SJCRH30 (cell line): ENCODE measurements around the gene C19orf73. TPM values are rescaled to one million over a fixed set of nuclear protein-coding genes. Genes with fewer than 3 reads are reported as not detected.

Experiments used
- DNase-seq, 2 experiments: peaks; one replicate each; pipeline ENCODE4 v3.0.0-alpha.2; 2015 to 2020
- H3K27ac ChIP-seq: fragments of 250-450 bp; sonication (Bioruptor Pico); 2 replicates; pipeline ENCODE4 v1.5.1; 2020; ENCODE audit warnings: mild to moderate bottlenecking, moderate library complexity
- H3K27me3 ChIP-seq: fragments of 250-450 bp; sonication (Bioruptor Pico); 2 replicates; pipeline ENCODE4 v1.5.1; 2020; ENCODE audit warnings: mild to moderate bottlenecking, moderate library complexity
- H3K36me3 ChIP-seq: fragments of 250-450 bp; sonication (Bioruptor Pico); 2 replicates; pipeline ENCODE4 v1.5.1; 2020; ENCODE audit warnings: mild to moderate bottlenecking, moderate library complexity
- H3K4me1 ChIP-seq: fragments of 250-450 bp; sonication (Bioruptor Pico); 2 replicates; pipeline ENCODE4 v1.5.1; 2020; ENCODE audit warnings: mild to moderate bottlenecking, moderate library complexity
- H3K4me3 ChIP-seq: fragments of 250-450 bp; sonication (Bioruptor Pico); 2 replicates; pipeline ENCODE4 v1.5.1; 2020; ENCODE audit warnings: mild to moderate bottlenecking, moderate library complexity
- H3K9me3 ChIP-seq: fragments of 250-450 bp; sonication (Bioruptor Pico); replicated peaks from 2 replicates; pipeline ENCODE4 v1.5.1; 2020; ENCODE audit warnings: mild to moderate bottlenecking, moderate library complexity
- total RNA-seq: library from RNA; depleted of rRNA; stranded (reverse); fragments of >200 nt; shearing (Covaris generic); gene quantifications from 2 replicates; pipeline ENCODE4 v1.2.3, GENCODE V29; 2014

Gene C19orf73
- total RNA-seq, 1 experiment from 2014 or later = 1.7 TPM

DNA sequence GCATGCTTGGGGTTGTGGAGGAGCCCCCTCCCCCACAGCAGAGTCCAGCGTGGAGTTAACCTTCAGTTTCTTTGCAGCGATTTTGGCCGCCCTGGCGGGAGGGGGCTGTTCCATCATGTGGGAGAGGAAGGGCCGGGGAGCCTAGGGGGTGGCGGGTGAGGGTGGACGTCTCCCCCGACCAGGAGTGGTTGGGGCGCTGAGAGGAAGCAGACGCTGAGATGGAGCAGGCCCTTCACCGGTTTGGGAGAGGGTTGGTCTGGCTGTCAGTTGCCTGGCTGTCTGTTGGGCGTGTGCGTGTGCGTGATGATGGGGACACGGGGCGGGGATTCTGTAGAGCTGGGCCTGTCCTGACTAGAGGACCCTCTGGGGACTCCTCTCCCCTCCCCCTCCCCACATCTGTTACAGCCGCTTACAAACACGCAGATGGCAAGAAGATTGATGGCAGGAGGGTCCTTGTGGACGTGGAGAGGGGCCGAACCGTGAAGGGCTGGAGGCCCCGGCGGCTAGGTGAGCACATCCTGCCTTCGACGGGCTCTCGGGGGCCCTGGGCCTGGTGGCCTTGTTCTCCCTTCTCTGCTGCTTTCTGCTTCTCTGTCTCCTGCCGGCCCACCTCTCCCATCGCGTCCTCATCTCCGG, 14.6 kb downstream of the C19orf73 start:
- no peak overlapping the region for H3K27ac ChIP-seq

DNA sequence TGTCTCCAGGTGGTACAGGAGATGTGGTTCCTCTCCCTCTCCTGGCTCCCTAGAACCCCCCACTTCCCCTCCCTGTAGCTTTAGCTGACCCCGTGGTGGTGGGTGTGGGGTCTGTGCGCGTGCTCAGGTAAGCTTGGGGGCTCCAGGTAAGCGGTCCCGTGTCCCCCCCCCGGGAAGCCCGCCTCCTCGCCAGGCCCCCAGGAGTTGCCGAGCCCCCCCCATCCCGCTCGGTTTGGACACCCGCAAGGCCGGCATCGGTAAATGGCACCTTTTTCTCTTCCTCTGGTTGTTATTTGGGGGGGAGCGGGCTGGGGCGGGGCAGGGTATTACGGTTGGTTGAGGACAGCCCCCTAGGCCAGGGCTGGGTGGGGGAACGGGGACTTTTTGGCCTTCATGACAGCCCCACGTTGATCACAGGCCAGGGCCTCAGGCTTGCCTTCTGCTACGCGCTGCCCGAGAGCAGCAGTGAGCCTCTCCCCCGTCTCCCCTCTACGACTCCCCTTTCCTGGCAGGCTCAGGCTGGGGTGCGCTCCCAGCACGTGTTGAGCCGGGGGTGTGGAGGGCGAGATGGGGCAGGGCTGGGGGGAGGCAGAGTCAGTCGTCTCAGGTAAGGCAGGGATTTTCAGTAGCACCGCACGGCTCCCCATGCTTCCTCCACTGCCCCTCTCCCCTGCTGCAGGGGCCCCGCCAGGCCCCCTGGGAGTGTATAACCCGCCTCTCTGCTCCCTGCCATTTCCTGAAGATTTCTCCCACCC, 15.4 kb downstream of the C19orf73 start:
- no peaks in the 10 kb centered on the region for H3K4me1 ChIP-seq
- H3K27ac ChIP-seq = no peak overlapping the region
- DNase-seq = no peak
- H3K27me3 ChIP-seq = no peaks in the 10 kb centered on the region
- no peak overlapping the region for H3K4me3 ChIP-seq
- no peaks in the 10 kb centered on the region for H3K9me3 ChIP-seq
- peaks cover 79% of the 10 kb centered on the region for H3K36me3 ChIP-seq

More for the DNA sequence above, 14.6 kb downstream of the C19orf73 start:
- Histone ChIP-seq H3K4me3 (no peak overlapping the region), H3K9me3 (no peaks in the 10 kb centered on the region; the same call in 1 of the 2 replicates), H3K27me3 (no peaks in the 10 kb centered on the region), H3K4me1 (no peaks in the 10 kb centered on the region), H3K36me3 (peaks cover 79% of the 10 kb centered on the region)
- DNase-seq = no peak

DNA sequence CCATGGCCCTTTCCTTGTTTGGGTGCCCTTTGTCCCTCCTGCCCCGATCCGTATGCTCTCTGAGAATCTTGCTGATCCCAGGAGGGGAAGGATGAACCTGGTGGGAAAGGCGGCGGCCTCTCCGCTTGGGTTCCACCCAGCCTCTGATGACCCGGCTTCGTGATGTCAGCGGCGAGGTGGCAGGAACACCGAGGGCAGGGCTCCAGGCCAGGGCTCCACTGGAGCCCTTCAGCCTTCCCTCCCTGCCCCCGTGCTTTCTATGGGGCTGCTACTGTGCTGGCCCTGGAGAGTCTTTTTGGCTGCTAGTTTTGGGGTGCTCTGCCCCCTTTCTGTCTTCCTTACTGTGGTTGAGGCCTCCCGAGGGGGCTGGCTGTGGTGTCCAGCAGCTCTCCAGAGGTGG, 16.6 kb downstream of the C19orf73 start:
- H3K36me3 ChIP-seq = peaks cover 81% of the 10 kb centered on the region
- H3K27ac ChIP-seq = no peak overlapping the region

DNA sequence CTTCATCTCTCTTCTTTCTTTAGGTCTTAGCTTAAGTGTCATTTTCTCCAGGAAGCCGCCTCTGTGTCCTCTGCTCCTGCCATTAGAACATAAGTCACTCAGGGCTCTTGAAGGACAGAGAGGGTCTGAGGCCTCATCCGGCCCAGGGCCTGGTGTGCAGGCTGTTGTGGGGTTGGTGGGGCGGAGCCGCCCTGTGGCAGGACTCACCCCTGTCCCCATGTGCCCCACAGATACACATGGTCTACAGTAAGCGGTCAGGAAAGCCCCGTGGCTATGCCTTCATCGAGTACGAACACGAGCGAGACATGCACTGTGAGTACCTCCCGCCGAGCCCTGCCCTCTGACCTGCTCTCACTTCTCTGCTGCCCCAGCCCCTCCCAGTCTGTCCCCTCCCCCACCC, 17.8 kb downstream of the C19orf73 start:
- Histone ChIP-seq H3K27me3 (no peaks in the 10 kb centered on the region), H3K4me1 (no peaks in the 10 kb centered on the region), H3K4me3 (no peak overlapping the region), H3K27ac (no peak overlapping the region), H3K9me3 (no peaks in the 10 kb centered on the region), H3K36me3 (peaks cover 78% of the 10 kb centered on the region)
- DNase-seq = no peak

More for the DNA sequence above, 16.6 kb downstream of the C19orf73 start:
- no peak for DNase-seq
- Histone ChIP-seq H3K4me3 (no peak overlapping the region), H3K4me1 (no peaks in the 10 kb centered on the region), H3K9me3 (no peaks in the 10 kb centered on the region), H3K27me3 (no peaks in the 10 kb centered on the region)

DNA sequence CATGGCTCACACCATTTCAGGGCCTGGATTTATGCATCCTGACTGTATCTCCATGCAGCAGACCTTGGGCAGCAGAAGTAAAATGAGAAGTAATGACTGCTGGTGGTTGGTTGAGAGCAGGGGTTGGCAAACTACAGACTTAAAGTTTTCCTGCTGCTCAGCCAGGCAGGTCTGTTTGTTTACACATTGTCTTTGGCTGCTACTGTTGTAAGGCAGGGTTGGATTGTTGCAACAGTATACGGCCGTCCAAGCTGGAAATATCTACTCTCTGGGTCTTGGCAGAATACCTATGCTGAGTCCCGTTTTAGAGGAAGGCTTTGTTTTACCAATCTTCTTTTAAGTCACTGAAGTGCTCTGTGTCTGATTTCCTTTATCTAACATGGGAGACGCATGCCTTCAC, 20.1 kb downstream of the C19orf73 start:
- Histone ChIP-seq H3K27me3 (no peaks in the 10 kb centered on the region), H3K9me3 (no peaks in the 10 kb centered on the region), H3K4me1 (no peaks in the 10 kb centered on the region), H3K36me3 (peaks cover 76% of the 10 kb centered on the region), H3K27ac (no peak overlapping the region), H3K4me3 (no peak overlapping the region)
- no peak for DNase-seq

DNA sequence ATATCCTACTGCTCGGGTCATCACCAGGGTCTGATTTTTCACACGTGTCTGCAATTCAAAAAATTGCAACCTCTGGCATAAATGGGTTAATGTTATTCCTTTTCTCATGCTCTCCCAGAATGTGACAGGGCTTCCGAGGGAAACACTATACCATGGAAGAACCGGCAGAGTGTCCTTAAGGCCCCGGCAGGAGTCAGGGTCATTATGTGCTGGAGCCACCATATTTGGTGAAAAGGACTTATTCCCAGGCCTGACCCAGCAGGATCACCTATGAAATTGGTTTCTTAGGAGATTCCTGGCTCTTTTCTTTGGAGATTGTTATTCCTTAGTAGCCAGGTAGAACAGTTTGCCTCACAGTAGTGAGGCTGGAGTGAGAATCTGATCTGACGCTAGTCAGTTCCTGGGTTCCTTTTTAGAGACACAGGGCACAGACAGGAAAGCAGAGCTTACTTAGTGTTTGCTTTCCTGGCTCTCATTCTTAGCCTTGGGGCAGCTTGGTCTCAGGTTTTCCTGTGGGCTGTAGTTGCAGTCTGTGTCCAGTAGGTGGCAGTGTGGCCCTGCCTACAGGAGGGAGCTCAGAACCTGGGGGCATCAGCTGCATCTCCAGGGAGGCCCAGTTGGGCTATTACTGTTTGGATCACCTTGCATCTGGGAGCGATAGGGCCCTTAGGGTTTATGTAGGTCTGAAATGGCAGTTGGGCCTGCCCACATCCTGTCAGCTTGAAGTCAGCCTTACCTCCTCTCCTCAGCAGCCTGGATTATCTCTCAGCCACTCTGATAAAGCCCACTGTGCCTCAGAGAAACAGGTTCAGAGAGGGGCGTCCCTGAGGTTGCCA, 21.3 kb downstream of the C19orf73 start:
- H3K27ac ChIP-seq = no peak overlapping the region
- peaks cover 74% of the 10 kb centered on the region for H3K36me3 ChIP-seq
- H3K4me3 ChIP-seq = no peak overlapping the region
- H3K27me3 ChIP-seq = no peaks in the 10 kb centered on the region
- H3K9me3 ChIP-seq = no peaks in the 10 kb centered on the region
- DNase-seq = peak; percentile 69 to 87
- H3K4me1 ChIP-seq = no peaks in the 10 kb centered on the region

DNA sequence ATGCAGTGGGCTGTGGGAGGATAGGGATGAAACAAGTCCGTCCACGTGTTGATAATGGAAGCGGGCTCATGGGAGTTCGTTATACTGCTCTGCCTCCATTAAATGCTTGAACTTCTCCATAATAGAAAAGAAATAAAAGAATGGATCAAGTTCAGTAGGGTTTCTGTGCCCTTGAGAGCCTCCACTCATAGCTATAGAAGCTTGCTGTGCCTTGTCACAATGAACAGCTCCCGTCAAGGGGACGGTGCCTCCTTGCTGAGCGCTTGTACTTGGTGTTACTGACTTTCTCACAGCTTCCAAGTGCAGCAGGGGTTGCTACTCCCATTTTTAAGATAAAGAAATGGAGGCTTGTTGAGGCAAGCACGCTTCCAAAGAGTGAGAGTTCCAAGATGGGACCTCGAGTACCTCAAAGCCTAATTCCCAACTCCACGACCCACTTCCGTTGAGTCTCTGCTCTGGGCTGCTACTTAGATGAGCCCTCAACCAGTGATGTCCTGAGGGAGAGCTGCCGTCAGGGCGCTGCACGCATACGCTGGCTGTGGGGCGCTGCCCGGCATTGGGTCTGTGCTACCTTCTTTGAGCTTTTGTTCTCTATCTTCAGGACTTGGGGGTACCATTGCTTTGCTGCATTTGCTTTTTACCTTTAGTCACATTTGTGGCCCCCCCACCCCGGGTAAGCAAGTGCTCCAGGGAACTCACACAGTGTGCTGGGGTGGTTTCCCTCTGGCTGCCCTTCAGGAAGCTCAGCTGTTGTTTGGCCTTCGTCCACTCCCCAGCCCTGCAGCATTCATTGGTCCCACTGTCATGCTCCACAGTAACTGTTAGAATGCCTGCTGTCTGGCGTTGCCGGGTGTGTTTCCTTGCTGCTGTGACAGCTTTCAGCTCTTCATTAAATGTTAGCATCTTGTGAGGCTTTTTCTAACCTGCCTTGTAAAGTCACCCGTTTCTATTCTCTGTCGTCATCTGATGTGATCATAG, 24.1 kb downstream of the C19orf73 start:
- H3K9me3 ChIP-seq = no peaks in the 10 kb centered on the region
- no peaks in the 10 kb centered on the region for H3K4me1 ChIP-seq
- H3K27ac ChIP-seq = no peak overlapping the region
- H3K4me3 ChIP-seq = no peak overlapping the region
- H3K36me3 ChIP-seq = peaks cover 82% of the 10 kb centered on the region
- H3K27me3 ChIP-seq = no peaks in the 10 kb centered on the region
- DNase-seq = no peak

DNA sequence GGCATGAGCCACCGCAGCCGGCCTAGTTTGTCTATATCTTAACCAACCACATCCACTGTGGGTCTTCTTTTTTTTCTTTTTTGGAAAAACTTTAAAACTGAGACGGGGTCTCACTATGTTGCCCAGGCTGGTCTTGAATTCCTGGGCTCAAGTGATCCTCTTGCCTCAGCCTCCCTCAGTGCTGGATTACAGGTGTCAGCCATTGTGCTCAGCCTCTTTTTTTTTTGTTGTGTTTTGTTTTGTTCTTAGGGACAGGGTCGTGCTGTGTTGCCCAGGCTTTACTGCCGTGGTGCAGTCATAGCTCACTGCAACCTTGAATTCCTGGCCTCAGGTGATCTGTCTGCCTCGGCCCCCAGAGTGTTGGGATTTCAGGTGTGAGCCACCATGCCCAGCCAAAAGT, 26.3 kb downstream of the C19orf73 start:
- H3K4me1 ChIP-seq = no peaks in the 10 kb centered on the region
- no peaks in the 10 kb centered on the region for H3K27me3 ChIP-seq
- no peak overlapping the region for H3K4me3 ChIP-seq
- no peak overlapping the region for H3K27ac ChIP-seq
- DNase-seq = no peak
- peaks cover 73% of the 10 kb centered on the region for H3K36me3 ChIP-seq
- H3K9me3 ChIP-seq = no peaks in the 10 kb centered on the region

DNA sequence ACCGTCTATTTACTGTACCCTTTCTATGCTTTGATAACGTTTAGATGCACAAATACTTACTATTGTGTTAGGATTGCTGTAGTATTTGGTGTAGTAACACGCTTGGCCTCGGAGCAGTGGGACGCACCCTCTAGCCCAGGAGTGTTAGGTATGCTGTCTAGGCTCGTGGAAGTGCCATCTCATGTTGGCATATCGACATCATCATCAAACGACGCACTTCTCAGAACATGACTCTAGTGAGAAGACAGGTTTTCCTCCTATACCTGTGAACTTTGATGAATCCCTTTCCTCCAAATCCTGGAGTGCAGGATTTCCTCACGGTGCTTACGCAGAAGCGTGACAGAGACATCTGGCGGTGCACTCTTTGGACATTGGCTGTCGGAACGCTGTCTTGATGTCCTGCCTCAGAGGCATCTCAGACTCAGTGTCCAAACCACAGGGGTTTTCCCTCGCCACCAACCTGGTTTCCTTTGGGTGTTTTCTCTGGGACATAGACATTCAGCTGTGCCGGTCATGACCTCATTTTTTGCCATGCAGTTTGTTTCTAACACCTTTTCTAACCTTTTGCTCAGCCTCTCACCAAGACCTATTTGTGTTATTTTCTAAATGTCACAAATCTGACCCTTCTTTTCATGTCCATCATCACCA, 27.4 kb downstream of the C19orf73 start:
- DNase-seq = no peak
- H3K27ac ChIP-seq = no peak overlapping the region
- peaks cover 75% of the 10 kb centered on the region for H3K36me3 ChIP-seq
- no peaks in the 10 kb centered on the region for H3K9me3 ChIP-seq
- H3K4me3 ChIP-seq = no peak overlapping the region
- H3K27me3 ChIP-seq = no peaks in the 10 kb centered on the region
- peaks cover 3% of the 10 kb centered on the region; the same call in 1 of the 2 replicates for H3K4me1 ChIP-seq

DNA sequence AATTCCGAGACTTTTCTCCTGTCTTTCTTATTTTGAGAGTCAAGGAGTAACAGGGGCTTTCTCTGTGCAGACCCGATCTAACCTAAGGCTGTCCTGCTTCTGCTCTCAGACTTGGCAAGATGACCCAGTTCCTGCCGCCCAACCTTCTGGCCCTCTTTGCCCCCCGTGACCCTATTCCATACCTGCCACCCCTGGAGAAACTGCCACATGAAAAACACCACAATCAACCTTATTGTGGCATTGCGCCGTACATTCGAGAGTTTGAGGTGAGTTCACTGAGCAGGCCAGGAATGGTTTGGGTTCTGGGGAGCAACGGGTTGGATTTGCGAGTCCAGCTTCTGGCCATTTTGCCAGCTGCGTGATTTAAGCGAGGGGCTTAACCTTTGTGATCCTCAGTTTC, 32.6 kb downstream of the C19orf73 start:
- no peak for DNase-seq
- Histone ChIP-seq H3K27ac (peak overlapping the region; percentile 92), H3K9me3 (no peaks in the 10 kb centered on the region), H3K27me3 (no peaks in the 10 kb centered on the region), H3K4me1 (peaks cover 5% of the 10 kb centered on the region; the same call in 1 of the 2 replicates), H3K4me3 (peak overlapping the region; percentile 94), H3K36me3 (peaks cover 38% of the 10 kb centered on the region)

DNA sequence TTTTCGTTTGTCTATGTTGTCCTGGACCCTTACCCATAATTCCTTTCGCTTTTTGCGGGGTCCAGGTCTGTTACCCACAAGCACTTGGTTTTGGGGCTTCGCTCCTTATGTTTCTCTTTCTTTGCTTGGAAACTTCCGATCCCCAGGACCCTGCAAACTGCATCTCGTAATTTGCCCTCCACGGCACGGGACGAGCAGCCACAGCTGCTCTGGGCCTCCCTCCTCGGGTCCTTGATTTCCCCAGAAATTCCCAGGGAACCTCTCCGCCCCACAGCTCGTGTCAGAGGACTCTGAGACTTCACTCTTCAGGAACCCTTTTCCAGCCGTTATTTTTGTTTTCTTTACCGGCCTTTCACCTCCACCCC, 33.1 kb downstream of the C19orf73 start:
- Histone ChIP-seq H3K36me3 (peaks cover 33% of the 10 kb centered on the region), H3K27me3 (no peaks in the 10 kb centered on the region), H3K27ac (peak overlapping the region; percentile 92), H3K4me3 (peak overlapping the region; percentile 94), H3K4me1 (peaks cover 5% of the 10 kb centered on the region; the same call in 1 of the 2 replicates), H3K9me3 (no peaks in the 10 kb centered on the region)
- no peak for DNase-seq

DNA sequence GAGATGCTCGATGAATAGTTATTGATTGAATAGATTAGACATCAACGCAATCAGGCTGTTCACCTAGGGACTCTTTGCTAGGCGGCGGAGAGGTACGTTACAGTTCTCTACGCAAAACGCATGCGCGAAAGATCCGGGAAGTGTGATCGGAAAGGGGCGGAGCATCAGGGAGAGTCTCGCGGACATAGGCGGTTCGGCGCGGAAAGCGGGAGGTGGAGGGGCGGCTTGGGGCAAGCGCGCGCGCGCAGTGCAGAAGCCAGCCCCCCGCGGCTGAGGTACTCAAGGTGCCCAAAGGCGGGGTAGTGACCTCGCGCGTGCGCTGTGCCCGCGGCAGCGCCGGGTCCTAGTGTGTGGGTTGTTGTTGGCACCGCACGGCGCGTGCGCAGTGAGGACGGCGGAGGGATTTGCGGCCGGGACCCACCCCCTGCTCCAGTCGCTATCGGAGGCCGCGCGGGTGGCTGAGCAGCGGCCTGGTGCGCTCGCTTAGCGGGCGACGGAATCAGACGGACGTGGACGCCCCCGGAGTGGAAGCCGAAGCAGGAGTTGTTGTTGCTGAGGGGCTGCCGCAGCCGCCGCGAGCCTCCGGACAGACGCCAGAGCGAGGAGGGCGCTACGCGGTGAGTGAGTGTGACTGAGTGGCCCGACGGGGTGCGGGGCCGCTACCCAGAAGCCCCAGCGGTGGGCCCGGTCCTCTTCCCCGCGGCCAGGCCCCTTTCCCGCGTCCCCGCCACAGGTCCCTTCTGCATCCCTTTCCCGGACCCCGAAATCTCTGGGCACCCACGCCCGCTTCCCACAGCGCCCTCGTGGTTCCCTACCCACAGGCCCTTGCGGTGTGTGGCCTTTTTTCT, 33.7 kb downstream of the C19orf73 start, which contains the start of gene SNRNP70:
Gene SNRNP70, plus strand, starts transcription at position 432 of the 848 bp plus-strand sequence. CDS start 964 bp downstream, outside the sequence.
- peak; percentile 99 for DNase-seq
- Histone ChIP-seq H3K27me3 (no peaks in the 10 kb centered on the region), H3K4me1 (peaks cover 5% of the 10 kb centered on the region; the same call in 1 of the 2 replicates), H3K9me3 (no peaks in the 10 kb centered on the region), H3K4me3 (peak within 1 kb of the TSS; percentile 94), H3K36me3 (peaks cover 27% of the 10 kb centered on the region), H3K27ac (peak within 1 kb of the TSS; percentile 92)
